Pulmonary artery endothelial cell (primary cell): ENCODE measurements around the gene ATP5F1A. TPM values are rescaled to one million over a fixed set of nuclear protein-coding genes. Genes with fewer than 3 reads are reported as not detected.

Source experiments
- DNase-seq: peaks from one replicate; pipeline ENCODE4 v3.0.0-alpha.2; 2011; ENCODE audit warnings: low read depth, low spot score
- total RNA-seq: library from RNA; depleted of rRNA; stranded (reverse); fragments of >200 nt; gene quantifications from 2 replicates; pipeline ENCODE4 v1.2.3, GENCODE V29; 2014

The ATP5F1A gene
- total RNA-seq, 1 donor from 2014 or later = 857 TPM

DNA sequence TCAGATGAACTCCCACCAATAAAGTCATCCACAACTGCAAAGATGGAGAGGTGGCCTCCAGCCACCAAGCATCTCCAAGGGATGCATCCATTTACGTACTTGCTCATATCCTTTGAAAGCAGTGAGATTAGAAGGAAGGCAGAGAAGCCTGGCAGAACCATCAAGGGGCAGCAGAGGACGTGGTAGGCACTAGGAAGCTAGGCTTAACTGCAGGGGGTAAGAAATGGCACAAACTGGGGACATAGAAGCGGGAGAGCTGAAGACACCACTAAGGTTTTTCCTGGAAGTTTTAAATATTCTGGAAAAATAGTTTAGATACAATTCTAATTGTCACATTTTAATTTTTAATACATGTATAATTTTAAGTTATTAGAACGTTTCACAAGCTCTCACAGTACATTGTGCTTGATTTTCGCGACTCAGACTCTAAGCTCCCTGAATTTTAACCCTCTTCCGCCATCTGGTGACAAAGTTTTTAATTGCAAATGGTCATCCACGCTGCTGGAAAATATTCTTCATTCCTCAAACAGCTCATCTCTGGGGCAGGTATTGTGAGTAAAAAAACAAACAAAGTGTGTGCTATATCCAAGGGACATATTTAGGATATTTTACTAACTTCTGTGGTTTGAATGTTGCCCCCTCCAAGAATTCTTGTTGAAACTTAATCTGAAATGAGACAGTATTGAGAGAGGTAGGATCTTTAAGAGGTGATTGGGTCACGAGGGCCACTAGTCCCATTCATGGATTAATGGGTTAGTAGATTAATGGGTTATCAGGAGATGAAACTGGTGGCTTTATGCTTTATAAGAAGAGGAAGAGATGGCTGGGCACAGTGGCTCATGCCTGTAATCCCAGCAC is 24.4 kb downstream of the ATP5F1A start:
- no peak for DNase-seq

DNA sequence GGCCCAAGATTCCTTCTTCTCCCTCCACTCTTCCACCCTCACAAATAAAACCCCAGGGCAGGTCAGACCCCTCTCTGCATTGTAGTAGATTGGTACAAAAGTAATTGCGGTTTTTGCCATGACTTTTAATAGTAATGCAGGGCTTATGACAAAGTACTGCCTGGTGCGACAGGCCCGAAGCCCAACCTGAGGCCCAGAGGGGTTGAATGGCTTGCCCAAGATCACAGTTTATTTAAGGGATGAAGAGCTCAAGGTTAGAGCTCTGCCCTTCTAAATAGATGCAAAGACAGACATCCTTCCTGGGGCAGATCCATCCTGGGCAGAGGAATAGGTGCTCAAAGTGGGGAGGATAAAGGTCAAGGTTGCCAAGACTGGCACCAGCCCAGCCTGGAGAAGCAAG is 25.1 kb downstream of the ATP5F1A start:
- no peak for DNase-seq

- DNase-seq = no peak
These were observed 25.7 kb downstream of the ATP5F1A start for GRCh38 chr18:46072376-46072867.

DNA sequence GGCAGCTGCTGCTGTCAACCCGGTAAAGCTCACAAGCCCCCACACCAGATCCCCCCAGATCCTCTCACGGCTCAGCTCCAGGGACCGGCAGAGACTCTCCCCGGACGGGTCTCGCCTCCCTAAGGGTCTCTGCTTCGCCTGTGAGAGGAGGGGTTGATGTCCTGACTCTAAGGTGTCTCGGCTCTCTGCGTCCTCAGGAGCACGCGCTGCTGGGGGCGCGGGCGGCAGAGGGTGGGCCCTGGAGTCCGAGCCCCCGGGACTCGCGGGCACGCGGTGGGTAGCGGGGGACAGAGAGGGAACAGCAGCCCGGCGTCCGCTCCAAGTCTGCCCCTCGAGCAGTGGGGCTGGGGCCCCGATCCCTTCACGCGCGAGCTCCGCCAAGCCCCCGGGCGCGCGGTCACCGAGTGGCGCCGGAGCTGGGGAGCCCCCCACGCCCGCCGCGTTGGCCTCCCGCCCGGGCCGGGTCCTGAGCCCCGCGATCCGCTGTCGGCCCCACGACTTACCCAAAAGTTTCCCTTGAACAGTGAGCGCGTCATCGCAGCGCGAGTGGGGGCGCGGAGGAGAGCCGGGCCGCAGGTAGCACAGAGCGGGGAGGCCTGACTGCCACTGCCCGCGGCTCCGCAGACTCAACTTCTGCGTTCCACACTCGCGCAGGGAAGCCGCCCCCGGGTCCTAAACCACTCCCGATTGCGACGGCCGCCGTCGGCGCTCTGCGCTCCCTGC is 26.3 kb downstream of the ATP5F1A start, which contains the start of gene PSTPIP2:
Gene PSTPIP2, minus strand, starts transcription at position 608 of the 723 bp plus-strand sequence. Its CDS starts 72 bp downstream, at position 536.
- DNase-seq = no peak

DNA sequence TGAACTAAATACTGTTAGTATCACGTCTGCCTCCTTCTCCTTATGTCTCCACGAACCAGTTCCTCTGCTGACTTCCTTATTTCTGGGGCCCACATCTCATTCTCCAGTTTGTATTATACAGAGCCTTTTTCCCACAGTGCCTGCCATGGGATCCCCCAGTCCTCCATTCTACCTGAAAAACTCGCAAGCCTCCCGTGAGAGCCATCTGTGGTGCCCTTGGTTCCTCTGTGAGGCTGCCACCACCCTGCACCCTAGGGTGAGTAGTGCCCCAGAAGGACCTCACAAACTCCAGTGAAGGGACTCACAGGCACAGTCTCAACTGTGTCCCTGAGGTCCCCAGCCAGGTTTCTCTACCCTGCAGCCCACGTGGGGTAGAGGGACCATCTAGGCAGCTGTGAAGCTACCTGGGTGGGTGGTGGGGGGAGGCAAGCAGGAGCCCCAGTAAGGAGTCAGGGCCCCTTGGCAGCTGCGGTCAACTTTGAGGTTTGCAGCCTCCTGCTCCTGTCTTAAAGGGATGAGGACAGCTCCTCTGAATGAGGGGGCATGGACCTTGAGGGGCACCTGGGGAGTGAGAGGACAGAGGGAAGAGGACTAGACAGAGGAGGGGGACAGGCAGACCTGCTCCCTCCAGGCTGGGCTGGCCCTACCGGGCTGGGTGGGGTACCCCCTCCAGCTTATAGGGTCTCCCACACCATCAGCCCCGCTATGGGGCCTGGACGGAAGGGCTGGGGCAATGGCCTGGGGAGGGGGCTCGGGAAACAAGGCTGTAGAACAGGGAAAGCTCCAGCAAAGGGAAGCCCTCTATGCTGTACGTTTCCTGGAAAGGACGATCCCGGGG is 27.1 kb downstream of the ATP5F1A start:
- DNase-seq = no peak

- DNase-seq = no peak
These were observed 27.9 kb downstream of the ATP5F1A start for GRCh38 chr18:46070232-46070631.

DNA sequence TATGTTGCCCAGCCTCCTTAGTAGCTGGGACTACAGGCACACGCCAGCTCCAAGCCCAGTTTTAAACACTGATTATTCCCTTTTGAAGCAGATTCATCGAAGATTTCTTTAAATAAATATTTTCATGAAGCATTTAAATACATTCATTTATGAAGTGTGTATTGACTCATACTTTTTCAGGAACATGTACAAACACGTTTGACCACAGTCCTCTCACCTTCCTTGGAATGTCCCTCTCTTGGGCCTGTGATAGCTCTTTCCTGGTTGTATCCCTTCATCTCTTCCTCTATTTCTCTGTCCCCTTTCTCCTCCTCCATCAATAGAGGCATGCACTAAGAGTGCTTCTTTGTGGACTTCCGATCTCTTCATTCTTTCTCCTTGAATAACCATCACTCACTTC is 28.6 kb downstream of the ATP5F1A start:
- no peak for DNase-seq

DNA sequence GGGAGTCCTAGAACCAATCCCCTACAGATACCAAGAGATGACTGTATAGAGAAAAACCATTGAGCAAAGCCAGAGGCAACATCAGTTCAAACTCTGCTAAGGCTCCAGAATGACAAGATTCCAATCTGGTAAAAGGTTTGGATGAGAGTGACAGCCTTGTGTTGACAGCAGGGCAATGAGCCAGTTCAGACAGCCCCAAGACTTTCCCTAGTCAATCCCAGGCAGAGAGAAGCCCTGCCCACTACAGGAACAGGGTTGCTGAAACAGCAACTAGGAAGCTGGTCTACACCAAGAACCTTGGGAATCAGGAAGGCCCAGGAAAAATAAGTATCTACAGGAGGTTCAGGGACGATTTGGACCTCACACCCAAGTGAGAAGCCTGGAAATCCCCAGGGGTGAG is 29.3 kb downstream of the ATP5F1A start:
- DNase-seq = no peak

DNA sequence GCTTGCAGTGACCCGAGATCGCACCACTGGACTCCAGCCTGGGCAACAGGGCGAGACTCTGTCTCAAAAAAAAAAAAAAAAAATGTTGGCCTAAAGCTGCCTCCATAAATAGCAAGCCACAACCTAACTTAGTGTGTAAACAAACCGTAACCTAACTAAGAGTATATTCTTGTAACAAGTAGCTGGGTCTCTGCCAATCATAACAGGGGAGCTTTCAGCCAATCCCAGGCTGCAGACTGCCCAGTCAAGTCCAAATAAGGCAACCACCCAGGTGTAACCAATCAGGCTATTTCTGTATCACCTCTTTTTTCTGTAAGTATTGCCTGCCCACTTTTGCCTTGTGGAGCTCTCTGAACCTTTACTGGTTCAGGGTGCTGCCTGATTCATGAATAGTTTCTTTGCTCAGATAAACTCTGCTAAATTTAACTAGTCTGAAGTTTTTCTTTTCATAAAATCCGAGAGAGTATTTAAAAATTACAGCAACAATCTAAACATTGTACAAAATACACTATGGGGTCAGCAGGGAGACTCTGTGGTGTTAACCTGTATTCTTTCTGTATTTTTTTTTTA is 30.6 kb downstream of the ATP5F1A start:
- DNase-seq = no peak

- no peak for DNase-seq
These were observed 35.3 kb downstream of the ATP5F1A start for GRCh38 chr18:46062781-46063180.

DNA sequence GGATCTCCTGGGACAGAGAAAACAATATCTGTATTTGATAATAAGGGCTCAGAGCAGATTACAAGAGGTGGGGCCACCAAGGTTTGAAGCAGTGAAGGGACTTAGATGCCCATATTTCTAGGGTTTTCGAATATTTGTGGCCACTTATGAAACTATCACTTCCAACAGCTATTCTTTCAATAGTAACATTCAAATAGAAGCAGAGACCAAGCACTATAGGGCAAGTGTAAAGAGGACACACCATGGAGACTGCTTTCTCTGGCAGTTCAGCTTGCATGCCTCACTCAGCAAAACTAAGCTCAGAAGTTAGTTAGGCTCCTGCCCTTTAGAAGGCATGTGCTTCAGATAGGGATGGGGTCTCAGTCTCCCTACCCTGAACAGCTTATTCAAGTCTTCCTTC is 36.3 kb downstream of the ATP5F1A start:
- no peak for DNase-seq

DNA sequence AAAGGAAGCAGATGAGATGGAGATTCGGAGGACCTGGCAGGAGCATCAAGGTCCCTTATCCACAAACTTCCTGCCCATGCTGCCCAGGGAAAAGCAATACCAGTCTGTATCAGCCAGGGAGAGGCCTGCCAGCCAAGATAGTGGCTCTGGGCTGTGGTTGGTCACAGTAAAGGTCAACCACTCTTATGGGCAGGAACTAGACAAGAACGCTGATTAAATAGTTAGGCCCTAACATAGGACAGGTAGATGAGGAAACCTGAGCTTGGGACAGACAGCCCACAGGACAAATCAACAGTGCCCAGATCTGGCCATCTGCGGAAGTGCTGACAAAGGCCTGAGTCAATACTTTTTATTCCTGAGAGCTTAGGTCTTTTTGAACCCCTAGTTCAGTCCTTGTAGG is 36.7 kb downstream of the ATP5F1A start:
- DNase-seq = no peak

DNA sequence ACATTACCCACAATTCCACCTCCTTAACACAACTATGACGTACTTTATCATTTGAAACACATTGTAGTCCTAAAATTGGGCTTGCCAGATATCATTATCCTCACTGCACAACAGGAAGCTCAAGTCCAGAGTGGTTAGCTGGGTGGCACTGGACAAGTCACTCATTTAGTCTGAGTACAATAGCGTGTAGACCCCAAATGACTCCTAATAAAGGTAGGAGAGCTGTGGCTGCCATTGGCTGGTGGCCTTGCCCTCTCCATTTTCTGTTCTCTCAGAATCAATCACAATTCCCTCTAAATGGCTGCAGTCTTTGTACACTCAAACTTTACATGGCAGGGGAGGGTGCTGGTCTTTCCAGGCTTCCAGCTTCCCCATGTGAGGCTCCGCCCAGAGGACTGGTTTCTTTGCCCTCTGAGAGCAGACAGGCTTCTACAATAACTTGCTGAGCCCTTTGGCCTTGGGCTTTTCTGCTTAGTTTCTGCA is 37.7 kb downstream of the ATP5F1A start:
- DNase-seq = no peak

DNA sequence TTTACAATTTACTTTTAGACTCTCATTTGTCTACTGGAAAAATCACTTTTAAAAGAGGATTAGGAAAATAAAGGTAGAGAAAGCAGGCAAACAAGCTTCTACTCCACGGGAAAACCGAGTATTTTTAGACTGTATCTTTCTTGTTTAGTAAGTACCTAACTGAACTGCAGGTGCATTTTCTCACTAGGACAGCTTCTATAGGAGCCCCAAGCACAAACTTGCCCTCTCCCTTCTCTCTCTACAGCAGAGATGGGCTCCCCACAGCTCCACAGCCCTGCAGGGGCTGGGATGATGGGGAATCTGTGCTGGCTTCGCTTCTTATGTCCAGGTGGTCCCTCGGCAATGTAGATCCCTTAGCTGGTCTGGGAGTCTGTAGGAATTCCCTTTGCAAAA is 42.3 kb downstream of the ATP5F1A start:
- no peak for DNase-seq

- DNase-seq = no peak
These were observed 42.9 kb downstream of the ATP5F1A start for GRCh38 chr18:46054956-46055837.

GRCh38 chr18:46053368-46054095 is 44.6 kb downstream of the ATP5F1A start:
- DNase-seq = no peak

- DNase-seq = no peak
These were observed 46.2 kb downstream of the ATP5F1A start for GRCh38 chr18:46051731-46052461.

DNA sequence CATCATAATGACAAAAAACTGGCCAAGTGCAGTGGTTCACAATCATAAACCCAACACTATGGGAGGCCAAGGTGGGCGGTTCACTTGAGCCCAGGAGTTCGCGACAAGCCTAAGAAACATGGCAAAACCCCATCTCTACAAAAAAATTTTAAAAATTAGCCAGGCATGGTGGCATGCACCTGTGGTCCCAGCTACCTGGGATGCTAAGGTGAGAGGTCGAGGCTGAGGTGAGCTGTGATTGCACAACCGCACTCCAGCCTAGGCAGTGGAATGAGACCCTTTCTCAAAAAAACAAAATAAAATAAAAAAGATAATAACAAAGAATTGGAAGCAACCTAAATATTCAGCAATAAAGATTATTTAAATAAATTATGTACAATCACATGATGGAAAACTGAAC is 47.8 kb downstream of the ATP5F1A start:
- DNase-seq = no peak

DNA sequence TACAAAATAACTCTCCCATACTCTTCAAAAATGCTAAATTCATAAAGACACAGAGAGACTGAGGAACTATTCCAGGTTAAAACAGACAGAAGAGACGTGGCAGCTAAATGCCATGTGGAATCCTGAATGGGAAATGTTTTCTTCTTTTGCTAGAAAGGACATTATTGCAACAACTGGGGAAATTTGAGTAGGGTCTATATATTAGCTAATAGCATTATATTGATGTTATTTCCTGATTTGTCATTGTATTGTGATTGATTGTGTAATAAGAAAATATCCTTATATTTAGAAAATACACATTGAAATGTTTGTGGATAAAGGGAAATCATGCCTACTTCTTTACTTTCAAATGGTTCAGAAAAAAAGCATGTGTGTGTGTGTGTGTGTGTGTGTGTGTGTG is 49.5 kb downstream of the ATP5F1A start:
- DNase-seq = no peak
